Coronary artery (tissue), 2 donors: ENCODE measurements around the gene CLEC4A.
A peak's percentile ranks its signal among the peaks of the same experiment; 100 is the strongest.
"Not testable (repeated sequence)": the region's sequence is repeated elsewhere in the genome, so short reads cannot be mapped to it uniquely, and the experiment has no call there.

Experiments used
- DNase-seq: peaks from one replicate; pipeline ENCODE4 v3.0.0-alpha.2; 2017; ENCODE audit warnings: low spot score
- H3K27ac ChIP-seq, 2 donors: fragments of 200-600 bp; sonication (generic); one replicate each; pipeline ENCODE4 v1.5.1; 2016 to 2019
- H3K4me3 ChIP-seq: fragments of 200-600 bp; sonication (generic); 2 replicates; pipeline ENCODE4 v1.5.1; 2016; ENCODE audit warnings: mild to moderate bottlenecking, moderate library complexity
- CTCF ChIP-seq: fragments of 200-600 bp; sonication (generic); IDR thresholded peaks from one replicate; pipeline ENCODE4 v1.5.1; 2019; ENCODE audit warnings: antibody characterized with exemption

The CLEC4A gene

DNA sequence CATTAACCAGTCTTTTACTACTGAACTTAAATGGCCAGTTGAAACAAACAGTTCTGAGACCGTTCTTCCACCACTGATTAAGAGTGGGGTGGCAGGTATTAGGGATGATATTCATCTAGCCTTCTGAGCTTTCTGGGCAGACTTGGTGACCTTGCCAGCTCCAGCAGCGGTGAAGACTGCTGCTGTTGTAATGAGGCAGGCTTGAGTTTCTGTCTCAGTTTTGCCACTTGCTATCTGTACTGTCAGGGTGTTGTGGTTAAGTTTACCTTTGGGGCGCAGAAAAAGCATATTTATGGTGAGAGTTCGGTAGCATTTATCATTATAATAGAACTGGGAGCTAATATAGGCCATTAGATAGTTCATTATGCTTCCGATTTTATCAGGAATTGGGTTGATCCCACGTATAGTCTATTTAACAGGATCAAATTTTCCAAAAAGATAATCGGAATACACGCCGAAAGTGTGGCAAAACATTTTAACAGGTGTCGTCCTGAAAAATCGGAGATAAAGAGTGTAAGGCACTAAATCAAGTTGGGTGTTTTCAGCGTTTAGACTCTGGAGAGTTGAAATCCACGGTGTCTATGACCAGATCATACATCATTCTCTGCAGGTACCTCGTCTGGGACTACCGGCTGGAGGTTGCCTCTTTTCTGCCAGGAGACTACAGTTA is 42.0 kb upstream of the CLEC4A start:
- DNase-seq = no peak
- no peak for TF ChIP-seq CTCF

DNA sequence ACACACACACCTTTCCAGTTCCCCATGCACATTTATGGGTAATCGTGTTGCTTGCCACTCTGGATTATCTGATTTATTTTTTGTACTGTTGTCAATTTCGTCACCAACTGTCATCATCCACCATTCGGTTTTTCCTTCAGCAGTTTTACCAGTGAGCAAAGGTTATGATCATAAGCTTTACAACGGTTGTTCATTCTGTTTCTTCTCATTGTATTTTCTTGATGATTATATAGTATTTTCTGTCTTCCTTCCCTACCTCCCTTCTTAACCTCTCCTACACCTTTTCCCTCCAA is 40.7 kb upstream of the CLEC4A start:
- DNase-seq = no peak
- H3K27ac ChIP-seq = peak overlapping the region; percentile 88 to 96
- H3K4me3 ChIP-seq = peak overlapping the region; percentile 76
- no peak for TF ChIP-seq CTCF

More for the DNA sequence above, 42.0 kb upstream of the CLEC4A start:
- H3K27ac ChIP-seq = peak overlapping the region; percentile 88 to 96
- H3K4me3 ChIP-seq = peak overlapping the region; percentile 76

DNA sequence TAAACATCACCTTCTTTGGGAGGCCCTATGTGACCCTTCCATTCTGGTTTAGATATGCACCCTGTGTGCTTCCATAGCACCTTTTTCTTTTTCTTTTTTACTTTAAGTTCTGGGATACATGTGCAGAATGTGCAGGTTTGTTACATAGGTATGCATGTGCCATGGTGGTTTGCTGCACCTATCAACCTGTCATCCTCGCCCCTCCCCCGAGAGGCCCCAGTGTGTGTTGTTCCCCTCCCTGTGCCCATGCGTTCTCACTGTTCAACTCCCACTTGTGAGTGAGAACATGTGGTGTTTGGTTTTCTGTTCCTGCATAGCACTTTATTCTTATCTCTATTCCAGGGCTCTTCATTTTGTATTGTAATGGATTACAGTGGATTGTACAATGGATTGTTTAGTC is 39.1 kb upstream of the CLEC4A start:
- H3K4me3 ChIP-seq, DNase-seq, H3K27ac ChIP-seq: not testable (repeated sequence)

- DNase-seq = no peak
- Histone ChIP-seq H3K27ac (no peak overlapping the region), H3K4me3 (no peak overlapping the region)
- TF ChIP-seq CTCF = no peak
These were observed 35.8 kb upstream of the CLEC4A start for GRCh38 chr12:8087666-8088065.

DNA sequence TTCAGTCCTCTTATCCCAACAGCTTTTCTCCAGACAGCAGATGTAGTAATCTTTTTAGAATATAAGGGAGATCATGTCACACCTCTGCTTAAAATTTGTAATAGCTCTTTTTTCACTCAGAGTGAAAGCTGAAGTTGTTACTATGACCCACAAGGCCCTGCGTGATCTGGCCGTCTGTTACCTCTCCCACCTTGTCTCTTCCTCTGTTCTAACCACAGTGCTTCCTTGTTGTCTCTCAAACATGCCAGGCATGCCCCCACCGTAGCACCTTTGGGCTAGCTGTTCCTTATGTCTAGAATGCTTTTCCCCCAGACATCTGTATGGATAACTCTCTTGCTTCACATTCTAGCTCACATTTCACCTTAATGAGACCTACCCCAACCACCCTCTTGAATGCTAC is 34.8 kb upstream of the CLEC4A start:
- Histone ChIP-seq H3K4me3 (no peak overlapping the region), H3K27ac (no peak overlapping the region)
- TF ChIP-seq CTCF = no peak
- no peak for DNase-seq

GRCh38 chr12:8089277-8089676 is 34.1 kb upstream of the CLEC4A start:
- H3K4me3 ChIP-seq, DNase-seq, H3K27ac ChIP-seq: not testable (repeated sequence)

DNA sequence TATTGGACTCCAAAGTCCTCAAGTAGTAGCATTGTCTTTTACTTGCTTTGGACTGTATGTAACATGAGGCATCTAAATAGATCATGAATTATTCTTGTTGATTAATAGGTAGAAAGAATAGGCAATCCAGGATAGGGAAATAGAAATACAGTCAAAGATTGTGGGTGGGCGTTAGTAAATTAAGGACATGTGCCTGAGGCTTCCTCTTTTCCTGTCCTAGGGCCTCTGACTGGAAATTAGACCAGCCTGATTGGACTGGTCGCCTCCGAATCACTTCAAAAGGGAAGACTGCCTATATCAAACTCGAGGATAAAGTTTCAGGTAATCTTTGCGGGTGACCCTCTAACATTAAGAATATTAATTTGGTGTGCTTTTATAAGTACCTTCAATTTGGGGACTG is 33.7 kb upstream of the CLEC4A start:
- H3K4me3 ChIP-seq = no peak overlapping the region
- no peak for TF ChIP-seq CTCF
- no peak for DNase-seq
- no peak overlapping the region for H3K27ac ChIP-seq

GRCh38 chr12:8093291-8093690 is 30.1 kb upstream of the CLEC4A start:
- no peak overlapping the region for H3K27ac ChIP-seq
- DNase-seq = no peak
- H3K4me3 ChIP-seq = no peak overlapping the region
- no peak for TF ChIP-seq CTCF
